HG03565 (cell line): ENCODE data around the gene COL27A1.

Experiments used
- ATAC-seq: cut with Tn5 transposase; IDR thresholded peaks from one replicate; pipeline ENCODE4 v1.9.1; 2021; ENCODE audit warnings: mild to moderate bottlenecking, moderate library complexity; ENCODE audit not compliant: unreplicated experiment

COL27A1 gene

GRCh38 chr9:114221706-114222465, 66.5 kb downstream of the COL27A1 start:
- ATAC-seq: no peak

GRCh38 chr9:114223564-114224246, 68.4 kb downstream of the COL27A1 start:
- no peak for ATAC-seq

- no peak for ATAC-seq
Measured at GRCh38 chr9:114224247-114224610, 68.9 kb downstream of the COL27A1 start.

GRCh38 chr9:114225561-114226212, 70.3 kb downstream of the COL27A1 start:
- ATAC-seq: no peak

- ATAC-seq: no peak
Measured at GRCh38 chr9:114226246-114227055, 71.1 kb downstream of the COL27A1 start.

GRCh38 chr9:114227288-114228015, 72.1 kb downstream of the COL27A1 start:
- no peak for ATAC-seq

GRCh38 chr9:114228016-114228808, 72.9 kb downstream of the COL27A1 start:
- ATAC-seq: no peak

GRCh38 chr9:114229295-114229694, 74.0 kb downstream of the COL27A1 start:
- no peak for ATAC-seq

GRCh38 chr9:114230068-114230467, 74.7 kb downstream of the COL27A1 start:
- ATAC-seq: no peak

- ATAC-seq: no peak
Measured at GRCh38 chr9:114231273-114231672, 75.9 kb downstream of the COL27A1 start.

GRCh38 chr9:114231719-114232449, 76.5 kb downstream of the COL27A1 start:
- ATAC-seq: no peak

GRCh38 chr9:114233491-114234185, 78.3 kb downstream of the COL27A1 start:
- no peak for ATAC-seq

GRCh38 chr9:114235033-114235661, 79.8 kb downstream of the COL27A1 start:
- ATAC-seq: no peak

GRCh38 chr9:114236391-114237138, 81.2 kb downstream of the COL27A1 start:
- no peak for ATAC-seq

- ATAC-seq: no peak
Measured at GRCh38 chr9:114237247-114237646, 81.9 kb downstream of the COL27A1 start.

GRCh38 chr9:114237781-114238180, 82.4 kb downstream of the COL27A1 start:
- no peak for ATAC-seq

- ATAC-seq: no peak
Measured at GRCh38 chr9:114238472-114238871, 83.1 kb downstream of the COL27A1 start.
